ENCODE measurements around the gene MSH6.

Gene MSH6

GRCh38 chr2:47747878-47748277, 35.1 kb upstream of the MSH6 start:
- H3K27ac ChIP-seq (ENCODE audit: low read length): no peak overlapping the region
- no CpG with 5 or more reads among the region's 4 CpGs for WGBS (ENCODE audit: insufficient coverage, insufficient read length)
- H3K4me1 ChIP-seq (ENCODE audit: control insufficient read depth, insufficient read depth, low read length): no peaks in the 10 kb centered on the region
- no peak for DNase-seq (ENCODE audit: low read depth, low spot score)
- no peaks in the 10 kb centered on the region for H3K27me3 ChIP-seq (ENCODE audit: control insufficient read depth, insufficient read depth, low read length)
- H3K4me3 ChIP-seq (ENCODE audit: low read length): no peak overlapping the region
- peaks cover 2% of the 10 kb centered on the region; the same call in 1 of the 2 replicates for H3K9me3 ChIP-seq (ENCODE audit: control insufficient read depth, insufficient read depth, low read length)
- no peaks in the 10 kb centered on the region for H3K36me3 ChIP-seq (ENCODE audit: control insufficient read depth, insufficient read depth, low read length)

DNA sequence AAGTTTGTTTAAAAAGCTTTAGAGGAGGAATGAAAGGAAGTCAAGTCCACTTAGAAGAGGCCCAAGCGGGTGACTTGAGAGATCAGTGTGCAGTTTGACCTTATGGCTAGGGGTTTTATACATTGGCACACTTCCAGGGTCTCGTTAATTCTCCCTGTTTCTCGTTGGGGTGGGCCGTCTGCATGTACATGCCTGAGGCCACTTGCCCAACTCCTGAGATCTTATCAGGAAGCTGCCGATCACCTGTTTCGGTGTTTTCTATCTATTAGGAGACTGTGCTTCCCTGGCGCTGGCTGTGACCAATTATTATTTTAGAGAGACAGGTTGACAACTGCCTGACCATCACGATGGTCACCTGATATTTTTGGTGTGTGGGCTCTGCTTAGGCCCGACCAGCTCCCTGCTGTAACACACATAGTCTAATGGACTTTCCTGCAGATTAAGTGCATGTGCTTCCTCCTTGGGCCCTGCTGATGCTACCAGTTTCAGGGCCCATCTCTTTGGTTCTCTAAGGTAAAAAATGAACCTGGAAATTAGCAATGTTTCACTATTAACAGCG, 31.0 kb upstream of the MSH6 start:
- Histone ChIP-seq H3K36me3 (ENCODE audit: control insufficient read depth, insufficient read depth, low read length) (no peaks in the 10 kb centered on the region), H3K4me3 (ENCODE audit: low read length) (no peak overlapping the region), H3K4me1 (ENCODE audit: control insufficient read depth, insufficient read depth, low read length) (no peaks in the 10 kb centered on the region), H3K27me3 (ENCODE audit: control insufficient read depth, insufficient read depth, low read length) (no peaks in the 10 kb centered on the region), H3K9me3 (ENCODE audit: control insufficient read depth, insufficient read depth, low read length) (peaks cover 2% of the 10 kb centered on the region; the same call in 1 of the 2 replicates), H3K27ac (ENCODE audit: low read length) (no peak overlapping the region)
- no peak for DNase-seq (ENCODE audit: low read depth, low spot score)
- WGBS (ENCODE audit: insufficient coverage, insufficient read length): no CpG with 5 or more reads among the region's 10 CpGs

DNA sequence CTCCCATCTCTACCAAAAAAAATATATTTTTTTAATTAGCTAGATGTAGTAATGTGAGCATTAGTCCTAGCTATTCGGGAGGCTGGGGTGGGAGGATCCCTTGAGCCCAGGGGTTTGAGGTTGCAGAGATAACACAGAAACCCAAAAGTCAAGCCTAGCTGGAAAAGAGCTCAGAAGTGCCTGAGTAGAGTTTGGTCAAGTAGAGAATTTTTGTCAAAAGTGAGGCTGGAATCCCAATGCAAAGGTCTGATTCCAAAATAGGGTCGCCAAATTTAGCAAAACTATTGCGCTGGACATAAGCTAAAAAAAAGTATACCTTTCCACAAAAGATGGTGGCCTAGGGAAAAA, 15.5 kb upstream of the MSH6 start:
- H3K36me3 ChIP-seq (ENCODE audit: control insufficient read depth, insufficient read depth, low read length): no peaks in the 10 kb centered on the region
- H3K4me3 ChIP-seq (ENCODE audit: low read length): no peak overlapping the region
- H3K27me3 ChIP-seq (ENCODE audit: control insufficient read depth, insufficient read depth, low read length): no peaks in the 10 kb centered on the region
- no CpG with 5 or more reads among the region's 3 CpGs for WGBS (ENCODE audit: insufficient coverage, insufficient read length)
- no peaks in the 10 kb centered on the region for H3K9me3 ChIP-seq (ENCODE audit: control insufficient read depth, insufficient read depth, low read length)
- DNase-seq (ENCODE audit: low read depth, low spot score): no peak
- no peak overlapping the region for H3K27ac ChIP-seq (ENCODE audit: low read length)
- H3K4me1 ChIP-seq (ENCODE audit: control insufficient read depth, insufficient read depth, low read length): no peaks in the 10 kb centered on the region

GRCh38 chr2:47767880-47768609, 14.9 kb upstream of the MSH6 start:
- H3K9me3 ChIP-seq (ENCODE audit: control insufficient read depth, insufficient read depth, low read length): no peaks in the 10 kb centered on the region
- WGBS (ENCODE audit: insufficient coverage, insufficient read length): no CpG with 5 or more reads among the region's 28 CpGs
- DNase-seq (ENCODE audit: low read depth, low spot score): peak; percentile 74
- H3K4me1 ChIP-seq (ENCODE audit: control insufficient read depth, insufficient read depth, low read length): no peaks in the 10 kb centered on the region
- no peaks in the 10 kb centered on the region for H3K36me3 ChIP-seq (ENCODE audit: control insufficient read depth, insufficient read depth, low read length)
- no peak overlapping the region for H3K27ac ChIP-seq (ENCODE audit: low read length)
- no peaks in the 10 kb centered on the region for H3K27me3 ChIP-seq (ENCODE audit: control insufficient read depth, insufficient read depth, low read length)
- no peak overlapping the region for H3K4me3 ChIP-seq (ENCODE audit: low read length)

DNA sequence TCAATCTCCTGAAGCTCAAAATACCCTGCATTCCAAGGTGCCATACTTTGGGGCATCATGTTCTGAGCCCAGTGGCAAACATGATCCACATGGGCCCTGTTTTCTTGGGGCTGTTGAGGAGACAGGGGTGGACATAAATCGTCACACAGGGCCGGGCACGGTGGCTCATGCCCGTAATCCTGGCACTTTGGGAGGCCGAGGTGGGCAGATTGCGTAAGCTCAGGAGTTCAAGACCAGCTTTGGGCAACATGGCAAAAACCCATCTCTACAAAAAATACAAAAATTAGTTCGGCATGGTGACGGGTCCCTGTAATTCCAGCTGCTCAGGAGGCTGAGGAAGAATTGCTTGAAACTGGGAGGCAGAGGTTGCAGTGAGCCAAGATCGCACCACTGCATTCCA, 13.6 kb upstream of the MSH6 start:
- H3K27me3 ChIP-seq (ENCODE audit: control insufficient read depth, insufficient read depth, low read length): no peaks in the 10 kb centered on the region
- no peak overlapping the region for H3K27ac ChIP-seq (ENCODE audit: low read length)
- no peaks in the 10 kb centered on the region for H3K36me3 ChIP-seq (ENCODE audit: control insufficient read depth, insufficient read depth, low read length)
- no CpG with 5 or more reads among the region's 9 CpGs for WGBS (ENCODE audit: insufficient coverage, insufficient read length)
- DNase-seq (ENCODE audit: low read depth, low spot score): no peak
- no peaks in the 10 kb centered on the region for H3K9me3 ChIP-seq (ENCODE audit: control insufficient read depth, insufficient read depth, low read length)
- no peaks in the 10 kb centered on the region for H3K4me1 ChIP-seq (ENCODE audit: control insufficient read depth, insufficient read depth, low read length)
- H3K4me3 ChIP-seq (ENCODE audit: low read length): no peak overlapping the region

DNA sequence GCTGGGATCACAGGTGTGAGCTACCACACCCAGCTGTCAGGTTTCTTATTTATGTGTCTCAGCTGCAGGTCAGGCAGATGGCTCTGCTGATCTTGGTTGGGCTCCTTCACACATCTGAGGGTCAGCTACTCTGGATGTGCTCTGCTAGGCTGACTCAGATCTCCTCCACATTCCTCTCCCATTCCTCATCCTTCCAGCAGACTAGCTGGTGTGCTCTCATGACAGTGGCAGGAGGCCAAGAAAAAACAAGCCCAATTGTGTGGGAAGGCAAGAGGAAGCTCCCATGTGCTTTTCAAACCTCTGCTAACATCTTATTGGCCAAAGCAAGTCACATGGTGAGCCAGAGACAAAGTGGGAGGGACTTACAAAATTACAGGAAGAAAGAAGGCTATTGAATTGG, 11.7 kb upstream of the MSH6 start:
- Histone ChIP-seq H3K9me3 (ENCODE audit: control insufficient read depth, insufficient read depth, low read length) (no peaks in the 10 kb centered on the region), H3K36me3 (ENCODE audit: control insufficient read depth, insufficient read depth, low read length) (no peaks in the 10 kb centered on the region), H3K4me1 (ENCODE audit: control insufficient read depth, insufficient read depth, low read length) (no peaks in the 10 kb centered on the region), H3K27me3 (ENCODE audit: control insufficient read depth, insufficient read depth, low read length) (no peaks in the 10 kb centered on the region), H3K4me3 (ENCODE audit: low read length) (no peak overlapping the region), H3K27ac (ENCODE audit: low read length) (no peak overlapping the region)
- DNase-seq (ENCODE audit: low read depth, low spot score): no peak

DNA sequence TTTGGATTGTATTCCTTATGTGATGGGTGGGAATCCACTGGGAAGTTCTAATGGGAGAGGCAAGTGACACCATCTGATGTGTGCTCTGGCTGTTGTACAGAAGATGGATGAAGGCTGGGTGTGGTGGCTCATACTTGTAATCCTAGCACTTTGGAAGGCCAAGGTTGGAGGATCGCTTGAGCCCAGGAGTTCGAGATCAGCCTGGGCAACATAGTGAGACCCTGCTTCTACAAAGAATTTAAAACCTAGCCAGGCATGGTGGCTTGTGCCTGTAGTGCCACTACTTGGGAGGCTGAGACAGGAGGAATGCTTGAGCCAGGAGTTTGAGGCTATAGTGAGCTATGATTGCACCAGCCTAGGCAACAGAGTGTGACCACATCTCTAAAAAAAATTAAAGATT, 10.6 kb upstream of the MSH6 start:
- DNase-seq (ENCODE audit: low read depth, low spot score): no peak
- no CpG with 5 or more reads among the region's 2 CpGs for WGBS (ENCODE audit: insufficient coverage, insufficient read length)
- H3K36me3 ChIP-seq (ENCODE audit: control insufficient read depth, insufficient read depth, low read length): no peaks in the 10 kb centered on the region
- no peaks in the 10 kb centered on the region for H3K27me3 ChIP-seq (ENCODE audit: control insufficient read depth, insufficient read depth, low read length)
- H3K4me3 ChIP-seq (ENCODE audit: low read length): no peak overlapping the region
- no peak overlapping the region for H3K27ac ChIP-seq (ENCODE audit: low read length)
- H3K9me3 ChIP-seq (ENCODE audit: control insufficient read depth, insufficient read depth, low read length): no peaks in the 10 kb centered on the region
- H3K4me1 ChIP-seq (ENCODE audit: control insufficient read depth, insufficient read depth, low read length): no peaks in the 10 kb centered on the region

DNA sequence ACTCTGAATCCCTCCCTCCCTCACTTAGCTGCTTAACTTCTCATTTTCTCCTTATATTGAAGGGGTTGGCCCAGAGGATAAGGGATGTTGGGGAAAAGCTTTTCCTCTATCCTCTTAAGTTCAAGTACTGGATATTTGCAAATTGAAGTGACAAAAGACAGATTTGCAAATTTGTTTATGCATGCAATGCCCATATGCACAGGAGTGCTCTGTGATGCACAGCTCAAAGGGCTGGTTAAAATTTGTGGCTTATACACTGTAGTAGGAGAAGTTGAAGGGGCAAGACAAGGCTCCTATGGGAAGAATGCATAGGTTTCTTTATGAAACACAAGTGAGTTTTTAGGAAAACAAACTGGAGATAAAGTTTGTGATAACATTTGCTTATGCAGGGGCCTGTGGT, 8.4 kb upstream of the MSH6 start:
- H3K4me3 ChIP-seq (ENCODE audit: low read length): no peak overlapping the region
- H3K9me3 ChIP-seq (ENCODE audit: control insufficient read depth, insufficient read depth, low read length): no peaks in the 10 kb centered on the region
- no peaks in the 10 kb centered on the region for H3K27me3 ChIP-seq (ENCODE audit: control insufficient read depth, insufficient read depth, low read length)
- H3K27ac ChIP-seq (ENCODE audit: low read length): no peak overlapping the region
- no peak for DNase-seq (ENCODE audit: low read depth, low spot score)
- H3K36me3 ChIP-seq (ENCODE audit: control insufficient read depth, insufficient read depth, low read length): no peaks in the 10 kb centered on the region
- no peaks in the 10 kb centered on the region; the same call in 1 of the 2 replicates for H3K4me1 ChIP-seq (ENCODE audit: control insufficient read depth, insufficient read depth, low read length)

GRCh38 chr2:47777277-47777937, 5.5 kb upstream of the MSH6 start:
- Histone ChIP-seq H3K4me3 (ENCODE audit: low read length) (no peak overlapping the region), H3K27ac (ENCODE audit: low read length) (no peak overlapping the region), H3K4me1 (ENCODE audit: control insufficient read depth, insufficient read depth, low read length) (no peaks in the 10 kb centered on the region; the same call in 1 of the 2 replicates), H3K9me3 (ENCODE audit: control insufficient read depth, insufficient read depth, low read length) (no peaks in the 10 kb centered on the region), H3K27me3 (ENCODE audit: control insufficient read depth, insufficient read depth, low read length) (no peaks in the 10 kb centered on the region), H3K36me3 (ENCODE audit: control insufficient read depth, insufficient read depth, low read length) (no peaks in the 10 kb centered on the region)
- DNase-seq (ENCODE audit: low read depth, low spot score): no peak
- WGBS (ENCODE audit: insufficient coverage, insufficient read length): no CpG with 5 or more reads among the region's 13 CpGs

GRCh38 chr2:47778698-47779425, 4.1 kb upstream of the MSH6 start:
- H3K27me3 ChIP-seq (ENCODE audit: control insufficient read depth, insufficient read depth, low read length): no peaks in the 10 kb centered on the region
- whole genome bisulfite sequencing (ENCODE audit: insufficient coverage, insufficient read length): no CpG with 5 or more reads among the region's 8 CpGs
- no peaks in the 10 kb centered on the region for H3K36me3 ChIP-seq (ENCODE audit: control insufficient read depth, insufficient read depth, low read length)
- DNase-seq (ENCODE audit: low read depth, low spot score): no peak
- H3K27ac ChIP-seq (ENCODE audit: low read length): no peak overlapping the region
- no peaks in the 10 kb centered on the region; the same call in 1 of the 2 replicates for H3K4me1 ChIP-seq (ENCODE audit: control insufficient read depth, insufficient read depth, low read length)
- H3K9me3 ChIP-seq (ENCODE audit: control insufficient read depth, insufficient read depth, low read length): no peaks in the 10 kb centered on the region
- H3K4me3 ChIP-seq (ENCODE audit: low read length): no peak overlapping the region

Data from iPS DF 6.9 (cell line).